IMR-90 (cell line): ENCODE results near the gene ATP1B3. TPM values are rescaled to one million over a fixed set of nuclear protein-coding genes. Genes with fewer than 3 reads are reported as not detected.

Experiments used
- ATAC-seq: fragments of 200-7000 bp; cut with Tn5 transposase; 2 replicates; pipeline ENCODE4 v1.9.1; 2020; ENCODE audit warnings: low read depth, mild to moderate bottlenecking, moderate library complexity
- BruUV-seq: library from RNA; stranded (reverse); fragments of 400-500 nt; replicated peaks from 2 replicates; lab custom pipeline; 2021; lab: Mats Ljungman, UMichigan
- CTCF ChIA-PET: fragments of 300-600 bp; formaldehyde crosslinking; extraction: SDS; loops from one replicate; lab custom pipeline; 2021; ENCODE audit warnings: antibody characterized with exemption; lab: Yijun Ruan, JAX
- POLR2A ChIA-PET: fragments of 300-600 bp; sonication (Branson Sonifier 250); formaldehyde crosslinking; loops from one replicate; lab custom pipeline; 2022; ENCODE audit warnings: antibody characterized with exemption; ENCODE audit not compliant: unreplicated experiment; lab: Charles Lee
- DNase-seq: peaks from one replicate; pipeline ENCODE4 v3.0.0; 2013
- H2AFZ ChIP-seq: replicated peaks from 2 replicates; pipeline ENCODE3; 2013; ENCODE audit warnings: low read length, mild to moderate bottlenecking; ENCODE audit not compliant: poor library complexity
- H2AK5ac ChIP-seq: 2 replicates; pipeline ENCODE4 v1.6.1; 2013; ENCODE audit warnings: low read depth, low read length, inconsistent platforms
- H2AK9ac ChIP-seq: replicated peaks from 2 replicates; pipeline ENCODE3; 2013; ENCODE audit warnings: mild to moderate bottlenecking, low read depth, low read length, moderate library complexity; ENCODE audit not compliant: poor library complexity
- H2BK120ac ChIP-seq: 2 replicates; pipeline ENCODE4 v1.6.1; 2013; ENCODE audit warnings: low read depth, low read length, inconsistent platforms
- H2BK15ac ChIP-seq: 3 replicates; pipeline ENCODE4 v1.6.1; 2013; ENCODE audit warnings: low read depth, low read length, inconsistent platforms
- H2BK20ac ChIP-seq: 2 replicates; pipeline ENCODE4 v1.6.1; 2013; ENCODE audit warnings: low read depth, mild to moderate bottlenecking, inconsistent platforms, low read length, moderate library complexity
- H2BK5ac ChIP-seq: 2 replicates; pipeline ENCODE4 v1.6.1; 2013; ENCODE audit warnings: mild to moderate bottlenecking, low read depth, low read length, inconsistent platforms; ENCODE audit not compliant: poor library complexity, severe bottlenecking
- H3K14ac ChIP-seq: replicated peaks from 2 replicates; pipeline ENCODE4 v1.6.1; 2013; ENCODE audit warnings: low read depth, low read length, inconsistent platforms
- H3K18ac ChIP-seq: 2 replicates; pipeline ENCODE4 v1.6.1; 2013; ENCODE audit warnings: low read depth, low read length, control low read depth
- H3K23ac ChIP-seq: 2 replicates; pipeline ENCODE4 v1.6.1; 2013; ENCODE audit warnings: low read depth, low read length, inconsistent platforms
- H3K27ac ChIP-seq: 2 replicates; pipeline ENCODE4 v1.5.1; 2013; ENCODE audit warnings: mild to moderate bottlenecking, control low read depth, low read length; ENCODE audit not compliant: insufficient read depth
- H3K27me3 ChIP-seq: 2 replicates; pipeline ENCODE4 v1.6.1; 2013; ENCODE audit warnings: low read length; ENCODE audit not compliant: control insufficient read depth, insufficient read depth
- H3K36me3 ChIP-seq: 2 replicates; pipeline ENCODE4 v1.6.1; 2013; ENCODE audit warnings: low read length, mixed read lengths; ENCODE audit not compliant: control insufficient read depth, insufficient read depth
- H3K4ac ChIP-seq: 2 replicates; pipeline ENCODE4 v1.6.1; 2013; ENCODE audit warnings: low read depth, low read length, inconsistent platforms
- H3K4me1 ChIP-seq: 2 replicates; pipeline ENCODE4 v1.6.1; 2013; ENCODE audit warnings: low read length, mixed read lengths; ENCODE audit not compliant: control insufficient read depth, insufficient read depth
- H3K4me2 ChIP-seq: 2 replicates; pipeline ENCODE4 v1.6.1; 2013; ENCODE audit warnings: low read depth, mild to moderate bottlenecking, control low read depth, low read length, moderate library complexity
- H3K4me3 ChIP-seq: 2 replicates; pipeline ENCODE4 v1.5.1; 2013; ENCODE audit warnings: low read depth, mild to moderate bottlenecking, control low read depth, low read length, moderate library complexity; ENCODE audit not compliant: insufficient read depth
- H3K56ac ChIP-seq: 2 replicates; pipeline ENCODE4 v1.6.1; 2013; ENCODE audit warnings: low read length, inconsistent platforms; ENCODE audit not compliant: insufficient read depth; ENCODE audit errors: extremely low read depth
- H3K79me1 ChIP-seq, 2 experiments: 2 replicates each; pipeline ENCODE4 v1.6.1; 2013; ENCODE audit warnings: low read length in 2 of 2, inconsistent platforms in 1 of 2, low read depth in 1 of 2
- H3K9ac ChIP-seq: 2 replicates; pipeline ENCODE4 v1.6.1; 2013; ENCODE audit warnings: low read depth, low read length, control low read depth
- H3K9me1 ChIP-seq: 2 replicates; pipeline ENCODE4 v1.6.1; 2013; ENCODE audit warnings: low read length, inconsistent platforms; ENCODE audit not compliant: insufficient read depth
- H3K9me3 ChIP-seq: 2 replicates; pipeline ENCODE4 v1.6.1; 2013; ENCODE audit warnings: low read length; ENCODE audit not compliant: control insufficient read depth, insufficient read depth
- H4K20me1 ChIP-seq: 2 replicates; pipeline ENCODE4 v1.6.1; 2013; ENCODE audit warnings: low read length, inconsistent platforms; ENCODE audit not compliant: insufficient read depth
- H4K5ac ChIP-seq: 2 replicates; pipeline ENCODE4 v1.6.1; 2013; ENCODE audit warnings: mild to moderate bottlenecking, low read depth, low read length, control low read depth
- H4K8ac ChIP-seq, 2 experiments: 2 replicates each; pipeline ENCODE4 v1.6.1; 2013; ENCODE audit warnings: low read depth in 2 of 2, low read length in 2 of 2, control low read depth in 1 of 2, inconsistent platforms in 1 of 2
- H4K91ac ChIP-seq: 2 replicates; pipeline ENCODE4 v1.6.1; 2013; ENCODE audit warnings: low read depth, low read length, inconsistent platforms; ENCODE audit not compliant: insufficient read depth
- BHLHE40 ChIP-seq: fragments of 150-350 bp; IDR thresholded peaks from 2 replicates; pipeline ENCODE4 v1.6.1; 2016; ENCODE audit warnings: mild to moderate bottlenecking, low read depth, low read length
- CEBPB ChIP-seq: IDR thresholded peaks from 2 replicates; pipeline ENCODE4 v1.6.1; 2012; ENCODE audit warnings: low read depth, low read length, improper control_type of control experiment
- CHD1 ChIP-seq: IDR thresholded peaks from 2 replicates; pipeline ENCODE4 v1.6.1; 2012; ENCODE audit warnings: low read depth, low read length, improper control_type of control experiment
- CTCF ChIP-seq: conservative IDR thresholded peaks from 2 replicates; pipeline ENCODE4 v1.5.1; 2012; ENCODE audit warnings: mild to moderate bottlenecking, low read depth, low read length, improper control_type of control experiment
- ELK1 ChIP-seq: fragments of 150-350 bp; IDR thresholded peaks from 2 replicates; pipeline ENCODE4 v1.6.1; 2016; ENCODE audit warnings: low read depth, mild to moderate bottlenecking, low read length, moderate library complexity, borderline replicate concordance
- FOS ChIP-seq: fragments of 150-350 bp; IDR thresholded peaks from 2 replicates; pipeline ENCODE4 v1.6.1; 2016; ENCODE audit warnings: low read depth, low read length
- MAFK ChIP-seq: IDR thresholded peaks from 2 replicates; pipeline ENCODE4 v1.6.1; 2012; ENCODE audit warnings: low read depth, low read length, improper control_type of control experiment
- MAZ ChIP-seq: IDR thresholded peaks from 2 replicates; pipeline ENCODE4 v1.6.1; 2012; ENCODE audit warnings: low read depth, mild to moderate bottlenecking, low read length, improper control_type of control experiment, moderate library complexity, borderline replicate concordance
- MXI1 ChIP-seq: IDR thresholded peaks from 2 replicates; pipeline ENCODE4 v1.6.1; 2012; ENCODE audit warnings: low read depth, mild to moderate bottlenecking, low read length, moderate library complexity, borderline replicate concordance
- NFE2L2 ChIP-seq: fragments of 150-350 bp; IDR thresholded peaks from 2 replicates; pipeline ENCODE4 v1.6.1; 2016; ENCODE audit warnings: low read depth, mild to moderate bottlenecking, low read length
- POLR2A ChIP-seq: IDR thresholded peaks from 2 replicates; pipeline ENCODE4 v1.6.1; 2012; ENCODE audit warnings: mild to moderate bottlenecking, low read depth, low read length
- RAD21 ChIP-seq: IDR thresholded peaks from 2 replicates; pipeline ENCODE4 v1.6.1; 2012; ENCODE audit warnings: low read length, improper control_type of control experiment
- RCOR1 ChIP-seq: IDR thresholded peaks from 2 replicates; pipeline ENCODE4 v1.6.1; 2012; ENCODE audit warnings: mild to moderate bottlenecking, low read length, improper control_type of control experiment; ENCODE audit not compliant: insufficient replicate concordance
- SMC3 ChIP-seq: fragments of 150-350 bp; IDR thresholded peaks from 2 replicates; pipeline ENCODE4 v1.6.1; 2016; ENCODE audit warnings: low read depth, mild to moderate bottlenecking, antibody characterized with exemption, low read length, moderate library complexity
- USF2 ChIP-seq: fragments of 150-350 bp; IDR thresholded peaks from 2 replicates; pipeline ENCODE4 v1.6.1; 2017; ENCODE audit warnings: mild to moderate bottlenecking, antibody characterized with exemption, low read length, low read depth
- WGBS, 2 experiments: methylation state at CpG; one replicate each; pipeline versions ENCODE4 v1.1.5 to v1.1.7; 2013; ENCODE audit warnings: missing lambda C conversion rate in 2 of 2; ENCODE audit not compliant: insufficient read length in 1 of 2; ENCODE audit errors: extremely low coverage in 2 of 2; 5-methylcytosine and 5-hydroxymethylcytosine counted together
- dilution Hi-C: fragments of 300-500 bp; cut with HindIII; formaldehyde crosslinking; loops from one replicate; pipeline ENCODE4 v1.14.3; 2018; ENCODE audit warnings: low sequenced_read_pairs; ENCODE audit not compliant: unreplicated experiment
- in situ Hi-C: fragments of 300-500 bp; cut with MboI; formaldehyde crosslinking; loops from 3 replicates; pipeline ENCODE4 v1.14.3; 2019; ENCODE audit warnings: low sequenced_read_pairs, inconsistent platforms, mixed read lengths
- intact Hi-C: fragments of 100-400 bp; cut with micrococcal nuclease; formaldehyde crosslinking; loops from 2 replicates; pipeline ENCODE4 v1.10.0; 2022
- polyA plus RNA-seq, 3 experiments: library from polyadenylated mRNA; depleted of rRNA; stranded (reverse); fragments of >200 nt; gene quantifications; 2 replicates each; pipeline ENCODE4 v1.2.3, GENCODE V29; 2012; ENCODE audit warnings: low replicate concordance in 1 of 3
- total RNA-seq: library from RNA; depleted of rRNA; stranded (reverse); fragments of >200 nt; gene quantifications from 2 replicates; pipeline ENCODE4 v1.2.3, GENCODE V29; 2012

ATP1B3 gene
- total and polyA plus RNA-seq, 2 of the 4 experiments (the other 2 are of a cell fraction): 64.3 to 126 TPM

GRCh38 chr3:141860086-141860669 lies 16.3 kb upstream of the ATP1B3 start:
- in situ Hi-C loops: no loop called here
- WGBS, 2 experiments: no CpG with 5 or more reads among the region's 2 CpGs

More at GRCh38 chr3:141860086-141860669, 16.3 kb upstream of the ATP1B3 start:
- peaks cover 2% of the 10 kb centered on the region; the same call in 1 of the 2 replicates for H3K27me3 ChIP-seq
- no peak overlapping the region for H2BK120ac ChIP-seq
- no peaks in the 10 kb centered on the region for H3K9me3 ChIP-seq
- H2AK9ac ChIP-seq: no peak overlapping the region
- BruUV-seq: no TSS peak
- H2AK5ac ChIP-seq: no peak overlapping the region
- no peaks in the 10 kb centered on the region for H3K36me3 ChIP-seq
- H3K27ac ChIP-seq: no peak overlapping the region
- ATAC-seq (no peak), DNase-seq (no peak)
- no peak overlapping the region for H3K4ac ChIP-seq
- H2BK15ac ChIP-seq: no peak overlapping the region
- H4K91ac ChIP-seq: no peak overlapping the region
- TF ChIP-seq CHD1: no peak
- TF ChIP-seq RCOR1: no peak
- TF ChIP-seq BHLHE40: no peak
- no peak for TF ChIP-seq NFE2L2
- no peak for TF ChIP-seq RAD21
- TF ChIP-seq CEBPB: no peak
- TF ChIP-seq POLR2A: no peak
- TF ChIP-seq MAZ: no peak
- TF ChIP-seq SMC3: no peak
- TF ChIP-seq USF2: no peak
- TF ChIP-seq ELK1: no peak
- no peak for TF ChIP-seq MXI1
- no peak for TF ChIP-seq MAFK
- no peak for TF ChIP-seq FOS
- TF ChIP-seq CTCF: no peak
- H3K23ac ChIP-seq: no peak overlapping the region
- POLR2A ChIA-PET: no interaction called here
- H3K4me3 ChIP-seq: no peak overlapping the region
- H3K9me1 ChIP-seq: no peaks in the 10 kb centered on the region
- no peak overlapping the region for H2AFZ ChIP-seq
- dilution Hi-C loops: no loop called here
- intact Hi-C loops: no loop called here
- no peak overlapping the region for H2BK5ac ChIP-seq
- H3K56ac ChIP-seq: no peak overlapping the region
- CTCF ChIA-PET: no interaction called here
- no peak overlapping the region for H3K14ac ChIP-seq
- H3K4me2 ChIP-seq: no peak overlapping the region
- no peak overlapping the region for H3K9ac ChIP-seq
- no peak overlapping the region for H3K18ac ChIP-seq
- H4K8ac ChIP-seq: no peak overlapping the region
- H2BK20ac ChIP-seq: no peak overlapping the region
- no peaks in the 10 kb centered on the region for H3K79me1 ChIP-seq
- H3K4me1 ChIP-seq: no peaks in the 10 kb centered on the region
- no peak overlapping the region for H4K5ac ChIP-seq
- H4K20me1 ChIP-seq: no peaks in the 10 kb centered on the region
